ENCODE results near the gene CREB3L2. TPM values are rescaled to one million over a fixed set of nuclear protein-coding genes. Genes with fewer than 3 reads are reported as not detected.

Gene CREB3L2
- total RNA-seq, 4 donors from 2014 or later, result 7.9 to 19.1 (median 11.7) TPM

DNA sequence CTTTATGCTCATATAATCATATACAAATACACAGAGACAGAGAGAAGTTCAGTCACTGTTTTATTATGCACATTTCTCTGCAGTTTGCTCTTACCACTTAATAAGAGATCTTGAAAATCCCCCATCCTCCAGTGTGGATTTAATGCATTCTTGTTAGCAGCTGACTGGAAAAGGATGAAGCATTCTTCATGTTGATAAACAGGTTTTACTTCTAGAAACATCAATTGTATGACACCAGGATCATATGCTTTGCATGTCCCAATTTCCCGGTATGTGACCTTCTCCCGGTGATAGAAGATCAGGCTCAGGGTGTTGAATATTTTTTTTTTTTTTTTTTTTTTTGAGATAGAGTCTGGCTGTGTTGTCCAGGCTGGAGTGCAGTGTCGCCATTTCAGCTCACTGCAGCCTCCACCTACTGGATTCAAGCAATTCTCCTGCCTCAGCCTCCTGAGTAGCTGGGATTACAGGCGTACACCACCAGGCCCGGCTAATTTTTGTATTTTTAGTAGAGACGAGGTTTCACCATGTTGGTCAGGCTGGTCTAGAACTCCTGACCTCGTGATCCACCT lies 6.2 kb upstream of the CREB3L2 start:
- H3K4me3 ChIP-seq (ENCODE audit: low read depth, poor library complexity, severe bottlenecking), result no peak overlapping the region
- no peak for TF ChIP-seq CTCF (IDR thresholded peaks at IDR 0.05)
- TF ChIP-seq POLR2A (IDR thresholded peaks at IDR 0.05), result no peak
- intact Hi-C loops (cut with DNase I; ENCODE audit: low total_unique reads), result no loop called here
- no peak for DNase-seq (ENCODE audit: low spot score in 2 of 2)
- WGBS, 2 donors, result 78 to 86% methylated on average over 7 of the region's 7 CpGs

- WGBS, 2 donors, result 59 to 61% methylated on average over 2 of the region's 2 CpGs
- intact Hi-C loops (cut with DNase I; ENCODE audit: low total_unique reads), result no loop called here
- no peak overlapping the region for H3K4me3 ChIP-seq (ENCODE audit: low read depth, poor library complexity, severe bottlenecking)
- DNase-seq (ENCODE audit: low spot score in 2 of 2), result no peak
- no peak for TF ChIP-seq CTCF (IDR thresholded peaks at IDR 0.05)
- TF ChIP-seq POLR2A (IDR thresholded peaks at IDR 0.05), result no peak
These were observed 4.2 kb upstream of the CREB3L2 start for GRCh38 chr7:138006106-138006505.

DNA sequence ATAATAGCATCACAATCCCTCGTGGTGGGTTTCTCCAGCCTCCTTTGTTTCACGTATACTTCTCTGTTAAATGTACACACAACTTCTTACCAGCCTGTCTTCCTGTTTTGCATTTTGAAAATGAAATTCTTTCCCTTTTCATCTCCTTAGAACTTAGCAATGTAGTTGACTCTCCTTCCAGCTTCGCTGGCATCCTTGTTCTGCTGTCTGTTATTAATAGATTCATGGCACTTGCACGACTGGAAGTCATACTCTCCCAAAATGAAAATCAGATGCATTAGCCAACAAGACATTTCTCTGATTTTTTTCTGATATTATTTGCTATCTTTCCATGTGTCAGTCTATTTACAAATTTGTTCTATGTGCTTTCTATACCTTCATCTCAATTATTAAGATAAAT lies 3.0 kb upstream of the CREB3L2 start:
- TF ChIP-seq CTCF (IDR thresholded peaks at IDR 0.05) (no peak), POLR2A (IDR thresholded peaks at IDR 0.05) (no peak)

GRCh38 chr7:138004046-138004445 lies 2.2 kb upstream of the CREB3L2 start:
- intact Hi-C loops (cut with DNase I; ENCODE audit: low total_unique reads), result loop anchor here (2.0 kb wide), 1 partner anchor 95 kb away; no protein-coding TSS in a partner anchor
- TF ChIP-seq CTCF (IDR thresholded peaks at IDR 0.05) (no peak), POLR2A (IDR thresholded peaks at IDR 0.05) (no peak)
- DNase-seq (ENCODE audit: low spot score in 2 of 2), result no peak
- no peak overlapping the region for H3K4me3 ChIP-seq (ENCODE audit: low read depth, poor library complexity, severe bottlenecking)
- 94 to 96% methylated on average over 4 of the region's 4 CpGs for WGBS, 2 donors

More for the DNA sequence above, 3.0 kb upstream of the CREB3L2 start:
- DNase-seq (ENCODE audit: low spot score in 2 of 2), result no peak
- 44 to 48% methylated on average over 4 of the region's 4 CpGs for WGBS, 2 donors
- no peak overlapping the region for H3K4me3 ChIP-seq (ENCODE audit: low read depth, poor library complexity, severe bottlenecking)
- intact Hi-C loops (cut with DNase I; ENCODE audit: low total_unique reads), result loop anchor here (2.0 kb wide), 1 partner anchor 96 kb away; no protein-coding TSS in a partner anchor

DNA sequence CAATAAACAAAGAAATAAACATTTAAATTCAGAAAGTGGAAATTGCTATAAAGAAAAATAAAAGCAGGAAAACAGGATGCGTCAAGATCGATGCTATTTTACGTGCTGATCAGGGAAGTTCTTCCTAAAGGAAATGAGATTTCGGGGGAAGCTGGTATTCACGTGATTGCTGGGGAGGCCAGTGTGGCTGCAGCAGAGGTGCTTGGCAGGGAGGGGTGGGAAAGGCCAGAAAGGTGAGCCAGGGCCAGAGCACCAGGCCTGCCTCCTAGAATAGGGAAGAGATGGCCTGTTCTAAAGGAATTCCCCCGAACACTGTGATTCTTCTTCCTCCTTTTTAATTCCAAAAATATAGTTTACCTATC lies 923 bp upstream of the CREB3L2 start:
- intact Hi-C loops (cut with DNase I; ENCODE audit: low total_unique reads), result no loop called here
- WGBS, 2 donors, result 57 to 68% methylated on average over 6 of the region's 6 CpGs
- TF ChIP-seq CTCF (IDR thresholded peaks at IDR 0.05), result no peak
- TF ChIP-seq POLR2A (IDR thresholded peaks at IDR 0.05), result no peak
- DNase-seq (ENCODE audit: low spot score in 2 of 2), result no peak
- no peak overlapping the region for H3K4me3 ChIP-seq (ENCODE audit: low read depth, poor library complexity, severe bottlenecking)

All from lower leg skin (tissue), 4 donors.